GM18907 (cell line): Measurements from ENCODE around the gene SYCE1L.
"Not testable (repeated sequence)": the region's sequence is repeated elsewhere in the genome, so short reads cannot be mapped to it uniquely, and the experiment has no call there.

Experiments
- ATAC-seq: cut with Tn5 transposase; IDR thresholded peaks from one replicate; pipeline ENCODE4 v1.9.1; 2021; ENCODE audit warnings: mild to moderate bottlenecking, moderate library complexity; ENCODE audit not compliant: unreplicated experiment

SYCE1L gene

GRCh38 chr16:77199211-77199610, at the start of gene SYCE1L:
SYCE1L (plus strand) TSS chr16:77199408; CDS start chr16:77199452, 44 bp downstream.
- no peak for ATAC-seq

- no peak for ATAC-seq
These were observed 41.7 kb upstream of the SYCE1L start for GRCh38 chr16:77157346-77158058.

- no peak for ATAC-seq
These were observed 40.9 kb upstream of the SYCE1L start for GRCh38 chr16:77158293-77158692.

DNA sequence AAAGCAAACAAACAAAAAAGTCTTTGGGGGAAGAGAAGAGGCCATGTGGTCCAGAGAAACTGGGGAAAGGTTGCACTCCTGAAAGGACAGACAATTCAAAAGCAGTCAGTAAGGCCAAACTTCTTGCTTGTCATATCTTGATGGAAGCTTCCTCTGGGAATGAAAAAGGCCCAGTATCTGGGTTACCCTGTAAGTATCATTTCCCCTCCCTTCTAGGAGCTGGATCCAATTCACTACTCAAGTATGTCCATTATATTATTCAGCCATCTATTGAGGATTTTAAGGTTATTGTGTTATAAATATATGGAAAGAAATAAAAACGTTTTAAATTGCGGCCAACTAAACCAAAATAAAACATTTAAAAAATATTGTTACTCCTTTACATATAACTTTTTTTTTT, 34.2 kb upstream of the SYCE1L start:
- ATAC-seq = no peak

DNA sequence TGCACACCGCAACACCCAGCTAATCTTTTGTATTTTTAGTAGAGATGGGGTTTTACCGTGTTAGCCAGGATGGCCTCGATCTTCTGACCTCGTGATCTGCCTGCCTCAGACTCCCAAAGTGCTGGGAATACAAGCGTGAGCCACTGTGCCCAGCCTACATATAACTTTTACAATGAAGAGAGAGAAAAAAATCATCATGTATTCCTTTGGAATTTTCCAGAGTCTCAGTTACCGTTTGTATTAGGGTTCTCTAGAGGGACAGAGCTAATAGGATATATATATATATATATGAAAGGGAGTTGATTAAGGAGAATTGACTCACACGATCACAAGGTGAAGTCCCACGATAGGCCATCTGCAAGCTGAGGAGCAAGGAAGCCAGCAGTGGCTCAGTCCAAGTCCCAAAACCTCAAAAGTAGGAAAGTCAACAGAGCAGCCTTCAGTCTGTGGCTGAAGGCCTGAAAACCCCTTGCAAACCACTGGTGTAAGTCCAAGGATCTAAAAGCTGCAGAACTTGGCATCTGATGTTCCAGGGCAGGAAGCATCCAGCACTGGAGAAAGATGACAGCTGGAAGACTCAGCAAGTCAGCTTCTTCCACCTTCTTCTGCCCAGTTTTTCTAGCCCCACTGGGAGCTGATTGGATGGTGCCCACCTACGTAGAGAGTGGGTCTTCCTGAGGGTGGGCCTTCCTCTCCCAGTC, 33.5 kb upstream of the SYCE1L start:
- not testable (repeated sequence) for ATAC-seq

DNA sequence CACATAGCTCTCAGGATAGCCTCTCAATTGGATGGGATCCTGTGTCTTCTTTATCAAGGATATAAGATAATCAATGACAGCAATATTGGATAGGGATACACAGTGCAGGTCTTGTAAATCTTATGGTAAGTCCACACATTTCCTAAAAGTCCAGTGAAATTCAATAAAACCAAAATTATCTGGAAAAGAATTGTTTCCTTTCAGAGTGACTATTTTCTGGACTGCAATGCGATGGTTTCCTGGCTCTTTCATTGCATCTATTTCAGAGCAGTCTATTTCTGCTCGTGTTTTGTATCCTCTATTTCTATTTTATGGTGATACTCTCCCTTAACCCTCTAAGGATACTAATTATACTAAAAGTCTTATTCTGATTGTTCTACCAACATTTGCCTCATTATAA, 32.5 kb upstream of the SYCE1L start:
- ATAC-seq = no peak

DNA sequence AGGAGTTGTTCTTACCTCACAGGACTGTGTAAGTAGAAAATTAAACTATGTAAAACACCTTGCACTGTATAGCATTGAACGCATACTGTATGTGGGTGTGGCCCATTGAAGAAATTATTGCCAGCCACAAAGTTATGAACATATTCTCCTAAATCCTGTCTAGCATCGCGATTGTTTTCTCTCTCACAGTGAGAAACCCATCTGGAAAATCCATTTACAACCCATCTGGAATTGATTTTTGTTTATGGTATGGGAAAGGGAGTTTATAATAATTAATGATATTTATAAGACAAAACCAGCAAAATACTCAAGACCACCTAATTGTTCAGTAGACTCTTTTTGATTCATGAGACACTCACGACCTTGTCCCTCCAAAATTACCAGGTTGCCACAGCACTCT, 30.3 kb upstream of the SYCE1L start:
- no peak for ATAC-seq

- ATAC-seq = peak; percentile 69
These were observed 29.5 kb upstream of the SYCE1L start for GRCh38 chr16:77169650-77170236.

DNA sequence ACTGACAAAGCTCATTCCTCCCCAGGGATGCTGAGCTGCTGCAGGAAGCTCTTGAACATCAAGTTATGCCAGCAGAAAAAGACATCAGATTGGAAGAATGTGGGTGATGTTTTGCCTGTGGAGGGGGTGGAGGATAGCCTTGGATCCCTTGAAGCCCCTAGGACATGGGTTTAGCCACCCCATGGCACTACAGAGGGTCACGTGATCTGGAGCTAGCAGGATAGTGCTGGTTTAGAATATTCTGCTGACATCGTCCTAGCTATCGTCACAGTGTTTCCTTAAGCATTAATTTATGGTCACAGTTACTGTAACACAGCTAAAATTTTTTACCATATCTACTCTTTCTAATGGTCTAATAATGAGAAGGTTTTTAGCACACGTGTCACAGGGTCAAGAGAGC, 28.4 kb upstream of the SYCE1L start:
- ATAC-seq = no peak

- peak; percentile 80 for ATAC-seq
These were observed 27.2 kb upstream of the SYCE1L start for GRCh38 chr16:77171745-77172635.

- no peak for ATAC-seq
These were observed 26.3 kb upstream of the SYCE1L start for GRCh38 chr16:77172951-77173350.

DNA sequence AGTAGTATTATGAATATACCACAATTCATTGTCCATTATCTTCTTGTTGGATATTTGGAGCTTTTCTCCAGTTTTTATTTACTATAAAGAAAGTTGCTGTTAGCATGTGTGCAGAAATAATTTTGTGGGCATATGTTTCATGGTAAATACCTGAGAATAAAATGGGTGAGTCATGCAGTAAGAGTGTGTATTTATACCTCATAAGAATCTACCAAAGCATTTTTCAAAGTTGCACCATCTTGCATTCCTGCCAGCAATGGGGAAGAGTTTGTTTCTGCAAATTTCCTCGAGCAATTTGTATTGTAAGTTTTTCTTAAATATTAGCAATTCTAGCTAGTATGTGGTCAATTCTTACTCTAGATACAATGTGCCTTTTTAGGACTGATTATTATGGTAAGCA, 16.1 kb upstream of the SYCE1L start:
- ATAC-seq = no peak

GRCh38 chr16:77186298-77186697, 12.9 kb upstream of the SYCE1L start:
- ATAC-seq = not testable (repeated sequence)

- no peak for ATAC-seq
These were observed 9.1 kb upstream of the SYCE1L start for GRCh38 chr16:77190190-77190477.

GRCh38 chr16:77190478-77191258, 8.5 kb upstream of the SYCE1L start, which contains the start of gene MON1B:
MON1B (plus strand) TSS chr16:77191190; CDS start chr16:77191486, 296 bp downstream.
- ATAC-seq = peak; percentile 97

GRCh38 chr16:77191259-77191969, 7.8 kb upstream of the SYCE1L start:
- peak; percentile 1 for ATAC-seq

- no peak for ATAC-seq
These were observed 5.8 kb upstream of the SYCE1L start for GRCh38 chr16:77193377-77193776.

GRCh38 chr16:77194295-77195231, 4.6 kb upstream of the SYCE1L start:
- ATAC-seq = no peak

DNA sequence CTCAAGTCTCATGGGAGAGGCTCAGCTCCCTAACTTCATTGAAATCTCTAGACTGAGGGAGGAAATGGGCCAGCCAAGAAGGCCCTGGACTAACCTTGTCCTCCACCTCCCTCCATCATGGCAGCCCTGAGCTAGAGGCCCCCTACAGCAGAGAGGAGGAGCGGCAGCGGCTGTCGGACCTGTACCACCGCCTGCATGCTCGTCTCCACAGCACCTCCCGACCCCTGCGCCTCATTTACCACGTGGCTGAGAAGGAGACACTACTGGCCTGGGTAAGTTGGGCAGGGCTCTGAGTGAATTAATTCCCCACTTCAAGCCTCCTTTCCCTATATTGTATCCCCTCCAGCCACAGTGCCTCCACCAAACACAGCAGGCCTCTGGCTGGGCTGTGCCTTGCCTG, 3.8 kb upstream of the SYCE1L start:
- ATAC-seq = no peak
